Measurements from ENCODE around the gene STAT5B. TPM values are rescaled to one million over a fixed set of nuclear protein-coding genes. Genes with fewer than 3 reads are reported as not detected.

STAT5B gene
- total and polyA plus RNA-seq, 2 of the 8 experiments (the other 6 are each of a cell fraction or from before 2014, with no cell fraction given), result 35.3 to 52.6 TPM

DNA sequence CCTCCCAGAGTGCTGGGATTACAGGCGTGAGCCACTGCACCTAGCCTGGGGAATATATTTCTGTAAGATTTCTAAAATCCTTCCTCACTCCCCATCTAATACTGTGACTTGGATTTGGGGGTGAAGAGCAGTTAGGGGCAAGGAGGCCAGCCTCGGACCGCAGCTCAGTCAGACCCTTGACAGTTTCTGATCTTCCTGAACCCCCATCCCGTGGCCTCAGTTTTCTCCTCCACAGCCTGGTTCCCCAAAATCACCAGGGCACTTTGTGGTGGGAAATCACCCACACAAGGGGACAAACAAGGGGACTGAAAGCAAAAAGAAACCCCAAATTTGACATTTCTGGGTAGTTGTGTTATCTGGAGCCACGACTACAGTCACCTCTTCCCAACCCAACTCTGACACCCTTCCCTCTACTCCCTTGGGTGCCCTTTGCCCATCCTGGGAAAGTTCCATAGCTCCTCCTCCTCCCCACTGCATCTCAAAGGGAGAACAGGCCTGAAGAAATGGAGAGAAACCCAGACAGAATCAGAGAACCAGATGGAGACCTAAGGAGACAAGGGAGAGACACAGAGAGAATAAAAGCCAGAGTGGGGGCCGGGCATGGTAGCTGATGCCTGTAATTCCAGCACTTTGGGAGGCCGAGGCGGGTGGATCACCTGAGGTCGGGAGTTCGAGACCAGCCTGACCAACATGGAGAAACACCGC is 9.3 kb upstream of the STAT5B start:
- no peak for FAIRE-seq
- no peak overlapping the region for H3K56ac ChIP-seq (replicated peaks; ENCODE audit: insufficient read length, low read depth, low read length)

More for the DNA sequence above, 9.3 kb upstream of the STAT5B start:
- Histone ChIP-seq H3K79me1 (ENCODE audit: low read depth, low read length) (no peaks in the 10 kb centered on the region), H3K9ac (replicated peaks in 1 of 4; ENCODE audit: extremely low read depth in 1 of 4, low read depth in 3 of 4, low read length in 3 of 4) (no peak overlapping the region), H2BK15ac (ENCODE audit: low read length) (no peak overlapping the region), H2BK12ac (ENCODE audit: low read depth, low read length) (no peak overlapping the region), H3K23ac (ENCODE audit: insufficient read length) (no peak overlapping the region), H2AK5ac (ENCODE audit: low read depth, low read length) (no peak overlapping the region), H4K5ac (ENCODE audit: insufficient read length, low read depth, low read length) (no peak overlapping the region), H3K4me1 (replicated peaks in 1 of 4; ENCODE audit: control insufficient read depth in 3 of 4, insufficient read depth in 4 of 4, low read length in 3 of 4) (peaks cover 0 to 17% (median 12%) of the 10 kb centered on the region in 4 experiments; a peak in 5 of 7 replicates), H4K8ac (ENCODE audit: extremely low read depth, insufficient read depth, low read length) (no peak overlapping the region), H3K79me2 (ENCODE audit: control insufficient read depth in 1 of 2, insufficient read depth in 2 of 2, low read length in 2 of 2) (no peaks in the 10 kb centered on the region), H4K20me1 (replicated peaks in 1 of 2; ENCODE audit: control insufficient read depth in 1 of 2, insufficient read depth in 2 of 2, low read length in 2 of 2) (no peaks in the 10 kb centered on the region), H3K9me3 (ENCODE audit: insufficient read depth in 2 of 2, low read depth in 1 of 2, low read length in 1 of 2) (no peaks in the 10 kb centered on the region), H3K18ac (ENCODE audit: extremely low read depth, low read length) (no peak overlapping the region; the same call in 1 of the 2 replicates), H2BK20ac (ENCODE audit: low read length) (no peak overlapping the region), H2BK120ac (replicated peaks; ENCODE audit: low read depth, low read length) (no peak overlapping the region), H3K27ac (ENCODE audit: low read depth, low read length) (no peak overlapping the region), H4K91ac (replicated peaks; ENCODE audit: insufficient read length, low read length) (no peak overlapping the region), H3K14ac (ENCODE audit: insufficient read length) (no peak overlapping the region), H3K23me2 (ENCODE audit: low read depth, low read length) (no peaks in the 10 kb centered on the region; the same call in 1 of the 2 replicates), H3K4me2 (ENCODE audit: insufficient read depth in 1 of 2, low read depth in 2 of 2, low read length in 2 of 2) (no peak overlapping the region), H3K27me3 (replicated peaks in 1 of 4; ENCODE audit: control insufficient read depth in 3 of 4, extremely low read depth in 1 of 4, insufficient read depth in 3 of 4, low read length in 3 of 4) (peaks cover 7 to 30% (median 24%) of the 10 kb centered on the region in 4 experiments), H2AFZ (ENCODE audit: low read length) (no peak overlapping the region), H2BK5ac (ENCODE audit: low read depth, low read length) (no peak overlapping the region), H3K4me3 (ENCODE audit: extremely low read depth in 1 of 4, insufficient read depth in 2 of 4, low read depth in 3 of 4, low read length in 4 of 4) (no peak overlapping the region), H3K36me3 (ENCODE audit: control insufficient read depth in 2 of 4, insufficient read depth in 4 of 4, low read length in 3 of 4) (no peaks in the 10 kb centered on the region), H3K4ac (replicated peaks; ENCODE audit: insufficient read length, low read depth, low read length) (no peak overlapping the region)
- DNase-seq (ENCODE audit: low read depth in 1 of 2, low spot score in 2 of 2), result no peak
- TF ChIP-seq SIN3A (conservative IDR thresholded peaks at IDR 0.05 in 1 of 2, IDR thresholded peaks at IDR 0.05 in 1 of 2; ENCODE audit: low read depth in 1 of 2, low read length in 2 of 2) (no peak), SP1 (IDR thresholded peaks at IDR 0.05; ENCODE audit: low read depth, low read length) (no peak), NANOG (IDR thresholded peaks at IDR 0.05; ENCODE audit: insufficient read depth, low read depth, low read length, poor library complexity, severe bottlenecking) (no peak), ASH2L (IDR thresholded peaks at IDR 0.05; ENCODE audit: low read length) (no peak), CREB1 (IDR thresholded peaks at IDR 0.05) (no peak), SAP30 (IDR thresholded peaks at IDR 0.05; ENCODE audit: insufficient read depth, insufficient replicate concordance, low read length) (no peak), MAFK (IDR thresholded peaks at IDR 0.05; ENCODE audit: low read depth, low read length) (no peak), SIRT6 (IDR thresholded peaks at IDR 0.05; ENCODE audit: low read length) (no peak), HDAC6 (IDR thresholded peaks at IDR 0.05; ENCODE audit: low read depth, low read length) (no peak), CTBP2 (IDR thresholded peaks at IDR 0.05; ENCODE audit: borderline replicate concordance, insufficient read depth, insufficient read length, low read length) (no peak), TBP (IDR thresholded peaks at IDR 0.05; ENCODE audit: low read depth, low read length) (no peak)
- TF ChIP-seq, protein P1, sequence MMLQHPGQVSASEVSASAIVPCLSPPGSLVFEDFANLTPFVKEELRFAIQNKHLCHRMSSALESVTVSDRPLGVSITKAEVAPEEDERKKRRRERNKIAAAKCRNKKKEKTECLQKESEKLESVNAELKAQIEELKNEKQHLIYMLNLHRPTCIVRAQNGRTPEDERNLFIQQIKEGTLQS (IDR thresholded peaks at IDR 0.05; ENCODE audit: insufficient read depth, low read depth, low read length), result no peak
- ChIA-PET CTCF (ENCODE audit: partially characterized antibody) (interaction anchor here (0.9 to 2.4 kb wide), 6 partner anchors 25 to 213 kb away, joined by 3 to 6 read pairs (median 4); no protein-coding TSS in a partner anchor), POLR2A (ENCODE audit: partially characterized antibody) (interaction anchor here (0.7 kb wide), 1 partner anchor 26 kb away, joined by 4 read pairs; no protein-coding TSS in a partner anchor)
- 91% methylated on average over 11 of the region's 11 CpGs; no CpG with 5 or more reads in 1 of the 2 experiments for WGBS, 2 experiments (ENCODE audit: extremely low coverage in 1 of 2, insufficient coverage in 1 of 2, insufficient read length in 1 of 2, insufficient replicate concordance in 2 of 2, low coverage in 1 of 2, low lambda C conversion rate in 2 of 2, missing lambda C conversion rate in 1 of 2)

Data from H1 (cell line).